Measurements from ENCODE around the gene ERGIC1.

The ERGIC1 gene

GRCh38 chr5:172946146-172946545 lies 112.1 kb downstream of the ERGIC1 start:
- Histone ChIP-seq H3K27me3 (replicated peaks; ENCODE audit: control insufficient read depth, insufficient read depth, low read length) (no peaks in the 10 kb centered on the region), H3K36me3 (ENCODE audit: control insufficient read depth, insufficient read depth, low read length) (peaks cover 20% of the 10 kb centered on the region), H3K4me3 (replicated peaks; ENCODE audit: low read depth, low read length) (no peak overlapping the region)
- no peak for DNase-seq (ENCODE audit: extremely low read depth, insufficient read length)
- TF ChIP-seq CTCF (IDR thresholded peaks at IDR 0.05; ENCODE audit: insufficient read depth, low read length, poor library complexity, severe bottlenecking): no peak

GRCh38 chr5:172949426-172949825 lies 115.4 kb downstream of the ERGIC1 start:
- no peak for TF ChIP-seq CTCF (IDR thresholded peaks at IDR 0.05; ENCODE audit: insufficient read depth, low read length, poor library complexity, severe bottlenecking)

GRCh38 chr5:172950176-172950965 lies 116.3 kb downstream of the ERGIC1 start:
- peaks cover 15% of the 10 kb centered on the region for H3K36me3 ChIP-seq (ENCODE audit: control insufficient read depth, insufficient read depth, low read length)
- TF ChIP-seq CTCF (IDR thresholded peaks at IDR 0.05; ENCODE audit: insufficient read depth, low read length, poor library complexity, severe bottlenecking): no peak
- H3K4me3 ChIP-seq (replicated peaks; ENCODE audit: low read depth, low read length): no peak overlapping the region
- no peak for DNase-seq (ENCODE audit: extremely low read depth, insufficient read length)
- no peaks in the 10 kb centered on the region for H3K27me3 ChIP-seq (replicated peaks; ENCODE audit: control insufficient read depth, insufficient read depth, low read length)

More at GRCh38 chr5:172949426-172949825, 115.4 kb downstream of the ERGIC1 start:
- peaks cover 15% of the 10 kb centered on the region for H3K36me3 ChIP-seq (ENCODE audit: control insufficient read depth, insufficient read depth, low read length)
- H3K4me3 ChIP-seq (replicated peaks; ENCODE audit: low read depth, low read length): no peak overlapping the region
- DNase-seq (ENCODE audit: extremely low read depth, insufficient read length): no peak
- no peaks in the 10 kb centered on the region for H3K27me3 ChIP-seq (replicated peaks; ENCODE audit: control insufficient read depth, insufficient read depth, low read length)

GRCh38 chr5:172951371-172952033 lies 117.5 kb downstream of the ERGIC1 start:
- no peak for TF ChIP-seq CTCF (IDR thresholded peaks at IDR 0.05; ENCODE audit: insufficient read depth, low read length, poor library complexity, severe bottlenecking)
- H3K36me3 ChIP-seq (ENCODE audit: control insufficient read depth, insufficient read depth, low read length): peaks cover 14% of the 10 kb centered on the region
- DNase-seq (ENCODE audit: extremely low read depth, insufficient read length): no peak
- no peaks in the 10 kb centered on the region for H3K27me3 ChIP-seq (replicated peaks; ENCODE audit: control insufficient read depth, insufficient read depth, low read length)
- H3K4me3 ChIP-seq (replicated peaks; ENCODE audit: low read depth, low read length): no peak overlapping the region

- peaks cover 12% of the 10 kb centered on the region for H3K36me3 ChIP-seq (ENCODE audit: control insufficient read depth, insufficient read depth, low read length)
- TF ChIP-seq CTCF (IDR thresholded peaks at IDR 0.05; ENCODE audit: insufficient read depth, low read length, poor library complexity, severe bottlenecking): no peak
- no peak for DNase-seq (ENCODE audit: extremely low read depth, insufficient read length)
- H3K27me3 ChIP-seq (replicated peaks; ENCODE audit: control insufficient read depth, insufficient read depth, low read length): no peaks in the 10 kb centered on the region
- no peak overlapping the region for H3K4me3 ChIP-seq (replicated peaks; ENCODE audit: low read depth, low read length)
Measured at GRCh38 chr5:172952034-172952511, 118.0 kb downstream of the ERGIC1 start.
